IMR-90 (cell line): ENCODE results near the gene SAA1. TPM values are rescaled to one million over a fixed set of nuclear protein-coding genes. Genes with fewer than 3 reads are reported as not detected.

ENCODE experiments used
- ATAC-seq: fragments of 200-7000 bp; cut with Tn5 transposase; 2 replicates; pipeline ENCODE4 v1.9.1; 2020; ENCODE audit warnings: low read depth, mild to moderate bottlenecking, moderate library complexity
- BruUV-seq: library from RNA; stranded (reverse); fragments of 400-500 nt; replicated peaks from 2 replicates; lab custom pipeline; 2021; lab: Mats Ljungman, UMichigan
- CTCF ChIA-PET: fragments of 300-600 bp; formaldehyde crosslinking; extraction: SDS; loops from one replicate; lab custom pipeline; 2021; ENCODE audit warnings: antibody characterized with exemption; lab: Yijun Ruan, JAX
- POLR2A ChIA-PET: fragments of 300-600 bp; sonication (Branson Sonifier 250); formaldehyde crosslinking; loops from one replicate; lab custom pipeline; 2022; ENCODE audit warnings: antibody characterized with exemption; ENCODE audit not compliant: unreplicated experiment; lab: Charles Lee
- DNase-seq: peaks from one replicate; pipeline ENCODE4 v3.0.0; 2013
- H2AFZ ChIP-seq: replicated peaks from 2 replicates; pipeline ENCODE3; 2013; ENCODE audit warnings: low read length, mild to moderate bottlenecking; ENCODE audit not compliant: poor library complexity
- H2AK5ac ChIP-seq: 2 replicates; pipeline ENCODE4 v1.6.1; 2013; ENCODE audit warnings: low read depth, low read length, inconsistent platforms
- H2AK9ac ChIP-seq: replicated peaks from 2 replicates; pipeline ENCODE3; 2013; ENCODE audit warnings: mild to moderate bottlenecking, low read depth, low read length, moderate library complexity; ENCODE audit not compliant: poor library complexity
- H2BK120ac ChIP-seq: 2 replicates; pipeline ENCODE4 v1.6.1; 2013; ENCODE audit warnings: low read depth, low read length, inconsistent platforms
- H2BK15ac ChIP-seq: 3 replicates; pipeline ENCODE4 v1.6.1; 2013; ENCODE audit warnings: low read depth, low read length, inconsistent platforms
- H2BK20ac ChIP-seq: 2 replicates; pipeline ENCODE4 v1.6.1; 2013; ENCODE audit warnings: low read depth, mild to moderate bottlenecking, inconsistent platforms, low read length, moderate library complexity
- H2BK5ac ChIP-seq: 2 replicates; pipeline ENCODE4 v1.6.1; 2013; ENCODE audit warnings: mild to moderate bottlenecking, low read depth, low read length, inconsistent platforms; ENCODE audit not compliant: poor library complexity, severe bottlenecking
- H3K14ac ChIP-seq: replicated peaks from 2 replicates; pipeline ENCODE4 v1.6.1; 2013; ENCODE audit warnings: low read depth, low read length, inconsistent platforms
- H3K18ac ChIP-seq: 2 replicates; pipeline ENCODE4 v1.6.1; 2013; ENCODE audit warnings: low read depth, low read length, control low read depth
- H3K23ac ChIP-seq: 2 replicates; pipeline ENCODE4 v1.6.1; 2013; ENCODE audit warnings: low read depth, low read length, inconsistent platforms
- H3K27ac ChIP-seq: 2 replicates; pipeline ENCODE4 v1.5.1; 2013; ENCODE audit warnings: mild to moderate bottlenecking, control low read depth, low read length; ENCODE audit not compliant: insufficient read depth
- H3K27me3 ChIP-seq: 2 replicates; pipeline ENCODE4 v1.6.1; 2013; ENCODE audit warnings: low read length; ENCODE audit not compliant: control insufficient read depth, insufficient read depth
- H3K36me3 ChIP-seq: 2 replicates; pipeline ENCODE4 v1.6.1; 2013; ENCODE audit warnings: low read length, mixed read lengths; ENCODE audit not compliant: control insufficient read depth, insufficient read depth
- H3K4ac ChIP-seq: 2 replicates; pipeline ENCODE4 v1.6.1; 2013; ENCODE audit warnings: low read depth, low read length, inconsistent platforms
- H3K4me1 ChIP-seq: 2 replicates; pipeline ENCODE4 v1.6.1; 2013; ENCODE audit warnings: low read length, mixed read lengths; ENCODE audit not compliant: control insufficient read depth, insufficient read depth
- H3K4me2 ChIP-seq: 2 replicates; pipeline ENCODE4 v1.6.1; 2013; ENCODE audit warnings: low read depth, mild to moderate bottlenecking, control low read depth, low read length, moderate library complexity
- H3K4me3 ChIP-seq: 2 replicates; pipeline ENCODE4 v1.5.1; 2013; ENCODE audit warnings: low read depth, mild to moderate bottlenecking, control low read depth, low read length, moderate library complexity; ENCODE audit not compliant: insufficient read depth
- H3K56ac ChIP-seq: 2 replicates; pipeline ENCODE4 v1.6.1; 2013; ENCODE audit warnings: low read length, inconsistent platforms; ENCODE audit not compliant: insufficient read depth; ENCODE audit errors: extremely low read depth
- H3K79me1 ChIP-seq, 2 experiments: 2 replicates each; pipeline ENCODE4 v1.6.1; 2013; ENCODE audit warnings: low read length in 2 of 2, inconsistent platforms in 1 of 2, low read depth in 1 of 2
- H3K9ac ChIP-seq: 2 replicates; pipeline ENCODE4 v1.6.1; 2013; ENCODE audit warnings: low read depth, low read length, control low read depth
- H3K9me1 ChIP-seq: 2 replicates; pipeline ENCODE4 v1.6.1; 2013; ENCODE audit warnings: low read length, inconsistent platforms; ENCODE audit not compliant: insufficient read depth
- H3K9me3 ChIP-seq: 2 replicates; pipeline ENCODE4 v1.6.1; 2013; ENCODE audit warnings: low read length; ENCODE audit not compliant: control insufficient read depth, insufficient read depth
- H4K20me1 ChIP-seq: 2 replicates; pipeline ENCODE4 v1.6.1; 2013; ENCODE audit warnings: low read length, inconsistent platforms; ENCODE audit not compliant: insufficient read depth
- H4K5ac ChIP-seq: 2 replicates; pipeline ENCODE4 v1.6.1; 2013; ENCODE audit warnings: mild to moderate bottlenecking, low read depth, low read length, control low read depth
- H4K8ac ChIP-seq, 2 experiments: 2 replicates each; pipeline ENCODE4 v1.6.1; 2013; ENCODE audit warnings: low read depth in 2 of 2, low read length in 2 of 2, control low read depth in 1 of 2, inconsistent platforms in 1 of 2
- H4K91ac ChIP-seq: 2 replicates; pipeline ENCODE4 v1.6.1; 2013; ENCODE audit warnings: low read depth, low read length, inconsistent platforms; ENCODE audit not compliant: insufficient read depth
- BHLHE40 ChIP-seq: fragments of 150-350 bp; IDR thresholded peaks from 2 replicates; pipeline ENCODE4 v1.6.1; 2016; ENCODE audit warnings: mild to moderate bottlenecking, low read depth, low read length
- CEBPB ChIP-seq: IDR thresholded peaks from 2 replicates; pipeline ENCODE4 v1.6.1; 2012; ENCODE audit warnings: low read depth, low read length, improper control_type of control experiment
- CHD1 ChIP-seq: IDR thresholded peaks from 2 replicates; pipeline ENCODE4 v1.6.1; 2012; ENCODE audit warnings: low read depth, low read length, improper control_type of control experiment
- CTCF ChIP-seq: conservative IDR thresholded peaks from 2 replicates; pipeline ENCODE4 v1.5.1; 2012; ENCODE audit warnings: mild to moderate bottlenecking, low read depth, low read length, improper control_type of control experiment
- ELK1 ChIP-seq: fragments of 150-350 bp; IDR thresholded peaks from 2 replicates; pipeline ENCODE4 v1.6.1; 2016; ENCODE audit warnings: low read depth, mild to moderate bottlenecking, low read length, moderate library complexity, borderline replicate concordance
- FOS ChIP-seq: fragments of 150-350 bp; IDR thresholded peaks from 2 replicates; pipeline ENCODE4 v1.6.1; 2016; ENCODE audit warnings: low read depth, low read length
- MAFK ChIP-seq: IDR thresholded peaks from 2 replicates; pipeline ENCODE4 v1.6.1; 2012; ENCODE audit warnings: low read depth, low read length, improper control_type of control experiment
- MAZ ChIP-seq: IDR thresholded peaks from 2 replicates; pipeline ENCODE4 v1.6.1; 2012; ENCODE audit warnings: low read depth, mild to moderate bottlenecking, low read length, improper control_type of control experiment, moderate library complexity, borderline replicate concordance
- MXI1 ChIP-seq: IDR thresholded peaks from 2 replicates; pipeline ENCODE4 v1.6.1; 2012; ENCODE audit warnings: low read depth, mild to moderate bottlenecking, low read length, moderate library complexity, borderline replicate concordance
- NFE2L2 ChIP-seq: fragments of 150-350 bp; IDR thresholded peaks from 2 replicates; pipeline ENCODE4 v1.6.1; 2016; ENCODE audit warnings: low read depth, mild to moderate bottlenecking, low read length
- POLR2A ChIP-seq: IDR thresholded peaks from 2 replicates; pipeline ENCODE4 v1.6.1; 2012; ENCODE audit warnings: mild to moderate bottlenecking, low read depth, low read length
- RAD21 ChIP-seq: IDR thresholded peaks from 2 replicates; pipeline ENCODE4 v1.6.1; 2012; ENCODE audit warnings: low read length, improper control_type of control experiment
- RCOR1 ChIP-seq: IDR thresholded peaks from 2 replicates; pipeline ENCODE4 v1.6.1; 2012; ENCODE audit warnings: mild to moderate bottlenecking, low read length, improper control_type of control experiment; ENCODE audit not compliant: insufficient replicate concordance
- RFX5 ChIP-seq: IDR thresholded peaks from 2 replicates; pipeline ENCODE4 v1.8.0; 2012; ENCODE audit warnings: low read depth, mild to moderate bottlenecking, low read length, moderate library complexity
- SMC3 ChIP-seq: fragments of 150-350 bp; IDR thresholded peaks from 2 replicates; pipeline ENCODE4 v1.6.1; 2016; ENCODE audit warnings: low read depth, mild to moderate bottlenecking, antibody characterized with exemption, low read length, moderate library complexity
- USF2 ChIP-seq: fragments of 150-350 bp; IDR thresholded peaks from 2 replicates; pipeline ENCODE4 v1.6.1; 2017; ENCODE audit warnings: mild to moderate bottlenecking, antibody characterized with exemption, low read length, low read depth
- WGBS, 2 experiments: methylation state at CpG; one replicate each; pipeline versions ENCODE4 v1.1.5 to v1.1.7; 2013; ENCODE audit warnings: missing lambda C conversion rate in 2 of 2; ENCODE audit not compliant: insufficient read length in 1 of 2; ENCODE audit errors: extremely low coverage in 2 of 2; 5-methylcytosine and 5-hydroxymethylcytosine counted together
- dilution Hi-C: fragments of 300-500 bp; cut with HindIII; formaldehyde crosslinking; loops from one replicate; pipeline ENCODE4 v1.14.3; 2018; ENCODE audit warnings: low sequenced_read_pairs; ENCODE audit not compliant: unreplicated experiment
- in situ Hi-C: fragments of 300-500 bp; cut with MboI; formaldehyde crosslinking; loops from 3 replicates; pipeline ENCODE4 v1.14.3; 2019; ENCODE audit warnings: low sequenced_read_pairs, inconsistent platforms, mixed read lengths
- intact Hi-C: fragments of 100-400 bp; cut with micrococcal nuclease; formaldehyde crosslinking; loops from 2 replicates; pipeline ENCODE4 v1.10.0; 2022
- polyA plus RNA-seq, 3 experiments: library from polyadenylated mRNA; depleted of rRNA; stranded (reverse); fragments of >200 nt; gene quantifications; 2 replicates each; pipeline ENCODE4 v1.2.3, GENCODE V29; 2012; ENCODE audit warnings: low replicate concordance in 1 of 3
- total RNA-seq: library from RNA; depleted of rRNA; stranded (reverse); fragments of >200 nt; gene quantifications from 2 replicates; pipeline ENCODE4 v1.2.3, GENCODE V29; 2012

SAA1 gene
- total and polyA plus RNA-seq, 2 of the 4 experiments (the other 2 are of a cell fraction) = not detected

GRCh38 chr11:18280438-18281045 is 14.5 kb downstream of the SAA1 start:
- in situ Hi-C loops (no loop called here), intact Hi-C loops (no loop called here), dilution Hi-C loops (no loop called here)
- peaks cover 16% of the 10 kb centered on the region for H3K36me3 ChIP-seq
- ChIA-PET POLR2A (no interaction called here), CTCF (no interaction called here)
- no peak overlapping the region for H4K8ac ChIP-seq
- DNase-seq (no peak), ATAC-seq (no peak)
- H3K23ac ChIP-seq = no peak overlapping the region
- BruUV-seq = no TSS peak
- no peaks in the 10 kb centered on the region for H4K20me1 ChIP-seq
- no peak overlapping the region for H2AFZ ChIP-seq
- H3K27me3 ChIP-seq = no peaks in the 10 kb centered on the region
- H3K9me1 ChIP-seq = no peaks in the 10 kb centered on the region
- no peak overlapping the region for H2BK20ac ChIP-seq
- H3K56ac ChIP-seq = no peak overlapping the region
- no peak for TF ChIP-seq FOS
- no peak for TF ChIP-seq NFE2L2
- TF ChIP-seq CHD1 = no peak
- no peak for TF ChIP-seq MXI1
- TF ChIP-seq RFX5 = no peak
- TF ChIP-seq USF2 = no peak
- TF ChIP-seq RCOR1 = no peak
- no peak for TF ChIP-seq BHLHE40
- no peak for TF ChIP-seq CTCF
- TF ChIP-seq ELK1 = no peak
- TF ChIP-seq MAZ = no peak
- no peak for TF ChIP-seq CEBPB
- TF ChIP-seq POLR2A = no peak
- TF ChIP-seq MAFK = no peak
- no peak for TF ChIP-seq RAD21
- no peak for TF ChIP-seq SMC3
- no peak overlapping the region for H4K5ac ChIP-seq
- no peaks in the 10 kb centered on the region for H3K9me3 ChIP-seq
- no peaks in the 10 kb centered on the region for H3K4me1 ChIP-seq
- no peak overlapping the region for H3K4me3 ChIP-seq
- no peak overlapping the region for H2BK15ac ChIP-seq
- no peak overlapping the region for H2AK5ac ChIP-seq
- H3K18ac ChIP-seq = no peak overlapping the region
- H3K4ac ChIP-seq = no peak overlapping the region
- H3K14ac ChIP-seq = no peak overlapping the region
- no peak overlapping the region for H2AK9ac ChIP-seq
- H3K9ac ChIP-seq = no peak overlapping the region
- no peak overlapping the region for H2BK5ac ChIP-seq
- H2BK120ac ChIP-seq = no peak overlapping the region
- H3K79me1 ChIP-seq = no peaks in the 10 kb centered on the region; a peak in 1 of 4 replicates
- no CpG with 5 or more reads among the region's 4 CpGs for WGBS, 2 experiments
- no peak overlapping the region for H3K27ac ChIP-seq
- H3K4me2 ChIP-seq = no peak overlapping the region
- no peak overlapping the region for H4K91ac ChIP-seq
